GM21381 (cell line): ENCODE data around the gene AATK.
"Not testable (repeated sequence)": the region's sequence is repeated elsewhere in the genome, so short reads cannot be mapped to it uniquely, and the experiment has no call there.

Source experiments
- ATAC-seq: cut with Tn5 transposase; IDR thresholded peaks from one replicate; pipeline ENCODE4 v1.9.1; 2021; ENCODE audit warnings: mild to moderate bottlenecking, moderate library complexity; ENCODE audit not compliant: unreplicated experiment

AATK gene

GRCh38 chr17:81163703-81164370 is 2.2 kb downstream of the AATK start:
- no peak for ATAC-seq

GRCh38 chr17:81163051-81163695 is 2.8 kb downstream of the AATK start:
- no peak for ATAC-seq

- no peak for ATAC-seq
Observed at GRCh38 chr17:81162491-81162890, 3.5 kb downstream of the AATK start.

GRCh38 chr17:81161972-81162371 is 4.0 kb downstream of the AATK start:
- ATAC-seq: no peak

- no peak for ATAC-seq
Observed at GRCh38 chr17:81161536-81161935, 4.5 kb downstream of the AATK start.

GRCh38 chr17:81160747-81161453 is 5.1 kb downstream of the AATK start:
- no peak for ATAC-seq

GRCh38 chr17:81160306-81160705 is 5.7 kb downstream of the AATK start:
- no peak for ATAC-seq

GRCh38 chr17:81159611-81160265 is 6.3 kb downstream of the AATK start:
- no peak for ATAC-seq

GRCh38 chr17:81158688-81159590 is 7.1 kb downstream of the AATK start:
- no peak for ATAC-seq

GRCh38 chr17:81157848-81158687 is 8.0 kb downstream of the AATK start:
- ATAC-seq: no peak

- ATAC-seq: no peak
Observed at GRCh38 chr17:81156866-81157805, 8.9 kb downstream of the AATK start.

- ATAC-seq: no peak
Observed at GRCh38 chr17:81154961-81155360, 11.1 kb downstream of the AATK start.

GRCh38 chr17:81154016-81154415 is 12.0 kb downstream of the AATK start:
- ATAC-seq: not testable (repeated sequence)

GRCh38 chr17:81153340-81153803 is 12.6 kb downstream of the AATK start:
- no peak for ATAC-seq

- no peak for ATAC-seq
Observed at GRCh38 chr17:81152288-81152828, 13.7 kb downstream of the AATK start.

GRCh38 chr17:81151278-81151677 is 14.7 kb downstream of the AATK start:
- no peak for ATAC-seq

GRCh38 chr17:81150377-81151077 is 15.5 kb downstream of the AATK start:
- no peak for ATAC-seq
